ENCODE measurements around the gene EIF4G1. TPM values are rescaled to one million over a fixed set of nuclear protein-coding genes. Genes with fewer than 3 reads are reported as not detected.

Gene EIF4G1
- polyA plus RNA-seq, 1 donor from 2014 or later = 66.9 TPM

DNA sequence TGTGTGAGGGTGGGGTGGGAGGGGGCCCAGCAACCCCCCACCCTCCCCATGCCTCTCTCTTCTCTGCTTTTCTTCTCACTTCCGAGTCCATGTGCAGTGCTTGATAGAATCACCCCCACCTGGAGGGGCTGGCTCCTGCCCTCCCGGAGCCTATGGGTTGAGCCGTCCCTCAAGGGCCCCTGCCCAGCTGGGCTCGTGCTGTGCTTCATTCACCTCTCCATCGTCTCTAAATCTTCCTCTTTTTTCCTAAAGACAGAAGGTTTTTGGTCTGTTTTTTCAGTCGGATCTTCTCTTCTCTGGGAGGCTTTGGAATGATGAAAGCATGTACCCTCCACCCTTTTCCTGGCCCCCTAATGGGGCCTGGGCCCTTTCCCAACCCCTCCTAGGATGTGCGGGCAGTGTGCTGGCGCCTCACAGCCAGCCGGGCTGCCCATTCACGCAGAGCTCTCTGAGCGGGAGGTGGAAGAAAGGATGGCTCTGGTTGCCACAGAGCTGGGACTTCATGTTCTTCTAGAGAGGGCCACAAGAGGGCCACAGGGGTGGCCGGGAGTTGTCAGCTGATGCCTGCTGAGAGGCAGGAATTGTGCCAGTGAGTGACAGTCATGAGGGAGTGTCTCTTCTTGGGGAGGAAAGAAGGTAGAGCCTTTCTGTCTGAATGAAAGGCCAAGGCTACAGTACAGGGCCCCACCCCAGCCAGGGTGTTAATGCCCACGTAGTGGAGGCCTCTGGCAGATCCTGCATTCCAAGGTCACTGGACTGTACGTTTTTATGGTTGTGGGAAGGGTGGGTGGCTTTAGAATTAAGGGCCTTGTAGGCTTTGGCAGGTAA, 31.1 kb downstream of the EIF4G1 start:
- no peak overlapping the region for H3K27ac ChIP-seq (ENCODE audit: low read length)
- H3K79me2 ChIP-seq (replicated peaks; ENCODE audit: insufficient read depth, low read length) = peaks cover 9% of the 10 kb centered on the region
- H3K36me3 ChIP-seq (ENCODE audit: insufficient read depth, low read length) = no peaks in the 10 kb centered on the region
- H4K20me1 ChIP-seq (ENCODE audit: insufficient read depth) = no peaks in the 10 kb centered on the region
- H2AFZ ChIP-seq (ENCODE audit: low read depth, low read length) = no peak overlapping the region
- no peak overlapping the region for H3K4me3 ChIP-seq (ENCODE audit: low read length)
- no peak overlapping the region for H3K4me2 ChIP-seq (ENCODE audit: low read length)
- no peak overlapping the region for H3K9ac ChIP-seq (ENCODE audit: low read length)
- H3K9me2 ChIP-seq (ENCODE audit: insufficient read depth, low read length) = no peaks in the 10 kb centered on the region
- H3K27me3 ChIP-seq (ENCODE audit: insufficient read depth, low read depth, low read length) = no peaks in the 10 kb centered on the region
- H3K9me3 ChIP-seq (ENCODE audit: low read length) = no peaks in the 10 kb centered on the region
- no peaks in the 10 kb centered on the region for H3F3A ChIP-seq (ENCODE audit: insufficient read depth, low read length, poor library complexity, severe bottlenecking)
- TF ChIP-seq, protein P1, sequence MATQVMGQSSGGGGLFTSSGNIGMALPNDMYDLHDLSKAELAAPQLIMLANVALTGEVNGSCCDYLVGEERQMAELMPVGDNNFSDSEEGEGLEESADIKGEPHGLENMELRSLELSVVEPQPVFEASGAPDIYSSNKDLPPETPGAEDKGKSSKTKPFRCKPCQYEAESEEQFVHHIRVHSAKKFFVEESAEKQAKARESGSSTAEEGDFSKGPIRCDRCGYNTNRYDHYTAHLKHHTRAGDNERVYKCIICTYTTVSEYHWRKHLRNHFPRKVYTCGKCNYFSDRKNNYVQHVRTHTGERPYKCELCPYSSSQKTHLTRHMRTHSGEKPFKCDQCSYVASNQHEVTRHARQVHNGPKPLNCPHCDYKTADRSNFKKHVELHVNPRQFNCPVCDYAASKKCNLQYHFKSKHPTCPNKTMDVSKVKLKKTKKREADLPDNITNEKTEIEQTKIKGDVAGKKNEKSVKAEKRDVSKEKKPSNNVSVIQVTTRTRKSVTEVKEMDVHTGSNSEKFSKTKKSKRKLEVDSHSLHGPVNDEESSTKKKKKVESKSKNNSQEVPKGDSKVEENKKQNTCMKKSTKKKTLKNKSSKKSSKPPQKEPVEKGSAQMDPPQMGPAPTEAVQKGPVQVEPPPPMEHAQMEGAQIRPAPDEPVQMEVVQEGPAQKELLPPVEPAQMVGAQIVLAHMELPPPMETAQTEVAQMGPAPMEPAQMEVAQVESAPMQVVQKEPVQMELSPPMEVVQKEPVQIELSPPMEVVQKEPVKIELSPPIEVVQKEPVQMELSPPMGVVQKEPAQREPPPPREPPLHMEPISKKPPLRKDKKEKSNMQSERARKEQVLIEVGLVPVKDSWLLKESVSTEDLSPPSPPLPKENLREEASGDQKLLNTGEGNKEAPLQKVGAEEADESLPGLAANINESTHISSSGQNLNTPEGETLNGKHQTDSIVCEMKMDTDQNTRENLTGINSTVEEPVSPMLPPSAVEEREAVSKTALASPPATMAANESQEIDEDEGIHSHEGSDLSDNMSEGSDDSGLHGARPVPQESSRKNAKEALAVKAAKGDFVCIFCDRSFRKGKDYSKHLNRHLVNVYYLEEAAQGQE (IDR thresholded peaks at IDR 0.05; ENCODE audit: borderline replicate concordance) = no peak
- no peak for TF ChIP-seq POLR2AphosphoS5 (IDR thresholded peaks at IDR 0.05)

DNA sequence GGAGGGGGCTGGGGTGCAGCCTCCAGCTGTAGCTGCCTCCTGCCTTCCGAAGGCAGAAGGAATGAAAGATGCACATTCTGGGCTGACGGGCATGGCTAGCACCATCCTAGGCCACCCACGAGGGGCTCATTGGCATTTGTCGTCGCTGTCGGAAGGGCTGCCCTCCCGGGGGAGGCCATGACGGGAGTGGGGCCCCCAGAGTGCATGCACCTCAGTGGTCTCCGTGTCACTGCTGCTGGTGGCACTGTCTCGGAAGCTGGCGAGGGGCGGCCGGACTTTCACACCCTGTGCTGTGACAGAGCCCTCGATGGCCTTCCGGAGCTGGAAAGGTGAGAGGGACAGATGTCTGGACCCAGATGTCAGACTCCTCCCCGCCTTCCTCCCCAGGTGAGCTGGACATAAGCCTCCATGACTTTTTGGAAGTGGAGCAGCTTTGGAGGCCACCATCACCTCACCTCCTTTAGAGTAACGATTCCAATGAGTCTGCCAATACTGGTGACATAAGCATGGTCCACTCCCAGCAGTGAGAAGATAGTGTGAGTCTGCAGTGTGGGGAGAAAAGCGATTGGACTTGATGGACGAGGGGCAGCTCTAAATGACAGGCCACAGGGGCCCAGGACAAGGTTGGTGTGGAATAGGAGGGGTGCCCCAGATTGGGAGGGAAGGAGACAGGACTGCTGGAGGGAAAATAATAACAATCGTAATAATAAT, 32.2 kb downstream of the EIF4G1 start:
- Histone ChIP-seq H3K9ac (ENCODE audit: low read length) (no peak overlapping the region), H3K79me2 (replicated peaks; ENCODE audit: insufficient read depth, low read length) (no peaks in the 10 kb centered on the region), H3K27me3 (ENCODE audit: insufficient read depth, low read depth, low read length) (no peaks in the 10 kb centered on the region), H3K4me3 (ENCODE audit: low read length) (no peak overlapping the region), H3K4me2 (ENCODE audit: low read length) (no peak overlapping the region), H3F3A (ENCODE audit: insufficient read depth, low read length, poor library complexity, severe bottlenecking) (no peaks in the 10 kb centered on the region), H3K9me3 (ENCODE audit: low read length) (no peaks in the 10 kb centered on the region), H2AFZ (ENCODE audit: low read depth, low read length) (no peak overlapping the region), H3K9me2 (ENCODE audit: insufficient read depth, low read length) (no peaks in the 10 kb centered on the region), H4K20me1 (ENCODE audit: insufficient read depth) (no peaks in the 10 kb centered on the region), H3K36me3 (ENCODE audit: insufficient read depth, low read length) (no peaks in the 10 kb centered on the region), H3K27ac (ENCODE audit: low read length) (no peak overlapping the region)
- TF ChIP-seq EZH2 (IDR thresholded peaks at IDR 0.05; ENCODE audit: borderline replicate concordance, insufficient read depth, low read length, poor library complexity, severe bottlenecking) = no peak
- no peak for TF ChIP-seq EP300 (conservative IDR thresholded peaks at IDR 0.05; ENCODE audit: poor library complexity, severe bottlenecking)
- TF ChIP-seq, protein P2, sequence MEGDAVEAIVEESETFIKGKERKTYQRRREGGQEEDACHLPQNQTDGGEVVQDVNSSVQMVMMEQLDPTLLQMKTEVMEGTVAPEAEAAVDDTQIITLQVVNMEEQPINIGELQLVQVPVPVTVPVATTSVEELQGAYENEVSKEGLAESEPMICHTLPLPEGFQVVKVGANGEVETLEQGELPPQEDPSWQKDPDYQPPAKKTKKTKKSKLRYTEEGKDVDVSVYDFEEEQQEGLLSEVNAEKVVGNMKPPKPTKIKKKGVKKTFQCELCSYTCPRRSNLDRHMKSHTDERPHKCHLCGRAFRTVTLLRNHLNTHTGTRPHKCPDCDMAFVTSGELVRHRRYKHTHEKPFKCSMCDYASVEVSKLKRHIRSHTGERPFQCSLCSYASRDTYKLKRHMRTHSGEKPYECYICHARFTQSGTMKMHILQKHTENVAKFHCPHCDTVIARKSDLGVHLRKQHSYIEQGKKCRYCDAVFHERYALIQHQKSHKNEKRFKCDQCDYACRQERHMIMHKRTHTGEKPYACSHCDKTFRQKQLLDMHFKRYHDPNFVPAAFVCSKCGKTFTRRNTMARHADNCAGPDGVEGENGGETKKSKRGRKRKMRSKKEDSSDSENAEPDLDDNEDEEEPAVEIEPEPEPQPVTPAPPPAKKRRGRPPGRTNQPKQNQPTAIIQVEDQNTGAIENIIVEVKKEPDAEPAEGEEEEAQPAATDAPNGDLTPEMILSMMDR (IDR thresholded peaks at IDR 0.05; ENCODE audit: poor library complexity, severe bottlenecking) = no peak
- TF ChIP-seq, protein P1 (IDR thresholded peaks at IDR 0.05; ENCODE audit: borderline replicate concordance) = no peak
- TF ChIP-seq MXI1 (conservative IDR thresholded peaks at IDR 0.05; ENCODE audit: poor library complexity, severe bottlenecking) = no peak
- no peak for TF ChIP-seq POLR2AphosphoS5 (IDR thresholded peaks at IDR 0.05)
- no peak for TF ChIP-seq TAF1 (IDR thresholded peaks at IDR 0.05; ENCODE audit: low read depth)
- TF ChIP-seq SMC3 (conservative IDR thresholded peaks at IDR 0.05; ENCODE audit: poor library complexity) = no peak
- no peak for TF ChIP-seq RAD21 (conservative IDR thresholded peaks at IDR 0.05)

Data from neural cell (in vitro differentiated cells).